Neutrophil (primary cell): ENCODE data around the gene CHST13.

Experiments
- H3K27ac ChIP-seq: fragments of 200-600 bp; sonication (generic); 2 replicates; pipeline ENCODE4 v1.5.1; 2016; ENCODE audit warnings: mild to moderate bottlenecking, moderate library complexity
- H3K27me3 ChIP-seq: fragments of 200-600 bp; sonication (generic); 2 replicates; pipeline ENCODE4 v1.6.0; 2016; ENCODE audit warnings: mild to moderate bottlenecking
- H3K36me3 ChIP-seq: fragments of 200-600 bp; sonication (generic); 2 replicates; pipeline ENCODE4 v1.5.1; 2017
- H3K4me1 ChIP-seq, 2 experiments: fragments of 200-600 bp in 1 of 2; sonication (generic) in 1 of 2; 1 replicate in 1 of 2; 2 replicates in 1 of 2; pipeline versions ENCODE4 v1.5.1 to v1.6.1; 2013 to 2016; ENCODE audit warnings: low read depth in 1 of 2, low read length in 1 of 2, mild to moderate bottlenecking in 1 of 2, moderate library complexity in 1 of 2; ENCODE audit not compliant: control insufficient read depth in 1 of 2, insufficient read depth in 1 of 2
- H3K4me3 ChIP-seq, 2 experiments: fragments of 200-600 bp in 1 of 2; sonication (generic) in 1 of 2; 1 replicate in 1 of 2; 2 replicates in 1 of 2; pipeline ENCODE4 v1.5.1; 2013 to 2016; ENCODE audit warnings: low read depth in 1 of 2, low read length in 1 of 2, mild to moderate bottlenecking in 1 of 2, moderate library complexity in 1 of 2
- H3K9me3 ChIP-seq: fragments of 200-600 bp; sonication (generic); 2 replicates; pipeline ENCODE4 v1.5.1; 2016
- TF ChIP-seq, protein P1 (sequence below): fragments of 200-600 bp; sonication (generic); IDR thresholded peaks from 2 replicates; pipeline ENCODE4 v1.5.1; 2016; ENCODE audit warnings: antibody characterized with exemption

CHST13 gene

DNA sequence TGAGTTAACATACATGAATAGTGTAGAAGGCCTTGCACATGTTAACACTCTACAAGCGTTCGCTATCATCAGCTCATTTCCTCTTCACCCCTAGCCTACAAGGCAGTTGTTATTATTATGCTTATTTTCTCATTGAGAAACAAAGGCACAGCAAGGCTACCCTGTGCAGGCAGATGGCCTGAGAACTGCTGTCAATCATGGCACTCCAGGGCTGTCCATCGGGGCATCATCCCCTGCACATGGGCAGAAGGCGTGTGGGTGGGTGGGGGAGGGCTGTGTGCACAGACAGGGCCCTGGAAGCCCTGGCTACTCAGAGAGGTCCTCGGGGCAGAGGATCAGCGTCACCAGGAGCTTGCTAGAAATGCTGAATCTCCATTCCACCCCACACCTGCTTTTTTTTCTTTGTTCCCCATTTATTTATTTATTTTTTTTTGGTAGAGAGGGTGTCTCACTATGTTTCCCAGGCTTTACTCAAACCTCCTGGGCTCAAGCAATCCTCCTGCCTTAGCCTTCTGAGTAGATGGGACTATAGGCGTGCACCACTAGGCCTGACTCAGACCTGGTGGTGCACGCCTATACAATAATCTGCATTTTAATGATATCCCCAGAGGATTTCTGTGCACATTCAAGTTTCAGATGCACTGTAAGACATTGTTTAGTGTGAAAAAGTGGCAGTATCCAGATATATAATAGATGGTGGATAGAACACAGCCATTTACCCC lies 38.6 kb upstream of the CHST13 start:
- H3K4me3 ChIP-seq, result no peak overlapping the region
- TF ChIP-seq, protein P1, sequence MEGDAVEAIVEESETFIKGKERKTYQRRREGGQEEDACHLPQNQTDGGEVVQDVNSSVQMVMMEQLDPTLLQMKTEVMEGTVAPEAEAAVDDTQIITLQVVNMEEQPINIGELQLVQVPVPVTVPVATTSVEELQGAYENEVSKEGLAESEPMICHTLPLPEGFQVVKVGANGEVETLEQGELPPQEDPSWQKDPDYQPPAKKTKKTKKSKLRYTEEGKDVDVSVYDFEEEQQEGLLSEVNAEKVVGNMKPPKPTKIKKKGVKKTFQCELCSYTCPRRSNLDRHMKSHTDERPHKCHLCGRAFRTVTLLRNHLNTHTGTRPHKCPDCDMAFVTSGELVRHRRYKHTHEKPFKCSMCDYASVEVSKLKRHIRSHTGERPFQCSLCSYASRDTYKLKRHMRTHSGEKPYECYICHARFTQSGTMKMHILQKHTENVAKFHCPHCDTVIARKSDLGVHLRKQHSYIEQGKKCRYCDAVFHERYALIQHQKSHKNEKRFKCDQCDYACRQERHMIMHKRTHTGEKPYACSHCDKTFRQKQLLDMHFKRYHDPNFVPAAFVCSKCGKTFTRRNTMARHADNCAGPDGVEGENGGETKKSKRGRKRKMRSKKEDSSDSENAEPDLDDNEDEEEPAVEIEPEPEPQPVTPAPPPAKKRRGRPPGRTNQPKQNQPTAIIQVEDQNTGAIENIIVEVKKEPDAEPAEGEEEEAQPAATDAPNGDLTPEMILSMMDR, result no peak

DNA sequence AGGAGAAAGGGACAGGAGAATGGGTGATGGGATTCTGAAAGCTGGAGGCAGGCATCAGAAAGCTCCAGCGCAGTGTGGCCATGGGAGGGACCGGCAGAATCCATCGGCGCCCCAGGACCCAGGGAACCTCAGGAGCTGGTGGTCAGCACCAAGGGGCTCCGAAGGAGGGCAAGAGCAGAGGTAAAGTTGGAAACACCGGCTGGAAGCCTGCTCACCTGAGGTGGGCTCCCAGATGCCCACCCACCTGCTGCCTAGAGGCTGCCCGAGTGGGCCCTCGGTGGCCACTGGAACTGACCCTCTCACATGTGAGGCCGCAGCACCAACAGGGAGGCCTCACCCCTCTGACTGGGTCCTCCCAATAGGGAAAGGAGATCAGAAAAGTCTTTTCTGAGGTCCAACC lies 38.0 kb upstream of the CHST13 start:
- no peaks in the 10 kb centered on the region for H3K27me3 ChIP-seq
- H3K4me1 ChIP-seq, result peaks cover 76 to 78% of the 10 kb centered on the region in 2 experiments
- H3K36me3 ChIP-seq, result no peaks in the 10 kb centered on the region
- H3K9me3 ChIP-seq, result no peaks in the 10 kb centered on the region
- TF ChIP-seq, protein P1, result no peak
- H3K27ac ChIP-seq, result peak overlapping the region; percentile 89
- no peak overlapping the region for H3K4me3 ChIP-seq

More for the DNA sequence above, 38.6 kb upstream of the CHST13 start:
- H3K4me1 ChIP-seq, result peaks cover 70 to 72% of the 10 kb centered on the region in 2 experiments
- no peaks in the 10 kb centered on the region for H3K36me3 ChIP-seq
- no peaks in the 10 kb centered on the region for H3K27me3 ChIP-seq
- H3K9me3 ChIP-seq, result no peaks in the 10 kb centered on the region
- H3K27ac ChIP-seq, result peak overlapping the region; percentile 89

DNA sequence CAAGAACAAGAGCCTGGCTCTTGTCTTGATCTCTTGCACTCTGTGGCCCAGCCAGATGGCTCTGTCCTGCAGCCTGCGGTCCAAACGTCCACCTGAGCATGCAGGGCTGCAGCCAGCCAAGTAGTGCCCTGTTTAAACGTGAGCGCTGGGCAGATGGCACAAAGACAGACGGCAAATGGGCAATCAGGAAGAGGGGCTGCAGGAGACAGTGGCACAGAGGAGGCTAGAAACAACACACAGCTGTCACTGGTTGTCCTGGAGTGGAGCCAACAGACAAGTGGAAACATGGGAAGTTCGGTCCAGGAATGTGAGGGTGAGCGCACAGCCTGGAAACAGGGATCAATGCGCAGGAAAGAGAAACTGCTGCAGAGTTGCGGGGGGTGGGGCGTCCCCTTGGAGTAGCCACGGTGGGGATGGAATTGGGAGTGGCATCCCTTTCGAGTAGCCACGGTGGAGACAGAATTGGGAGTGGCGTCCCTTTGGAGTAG lies 37.6 kb upstream of the CHST13 start:
- TF ChIP-seq, protein P1, result no peak
- no peaks in the 10 kb centered on the region for H3K27me3 ChIP-seq
- H3K4me3 ChIP-seq, result peak overlapping the region in 1 of 2 experiments; percentile 53
- H3K4me1 ChIP-seq, result peaks cover 81 to 83% of the 10 kb centered on the region in 2 experiments
- peak overlapping the region; percentile 89 for H3K27ac ChIP-seq
- H3K36me3 ChIP-seq, result no peaks in the 10 kb centered on the region
- no peaks in the 10 kb centered on the region for H3K9me3 ChIP-seq

DNA sequence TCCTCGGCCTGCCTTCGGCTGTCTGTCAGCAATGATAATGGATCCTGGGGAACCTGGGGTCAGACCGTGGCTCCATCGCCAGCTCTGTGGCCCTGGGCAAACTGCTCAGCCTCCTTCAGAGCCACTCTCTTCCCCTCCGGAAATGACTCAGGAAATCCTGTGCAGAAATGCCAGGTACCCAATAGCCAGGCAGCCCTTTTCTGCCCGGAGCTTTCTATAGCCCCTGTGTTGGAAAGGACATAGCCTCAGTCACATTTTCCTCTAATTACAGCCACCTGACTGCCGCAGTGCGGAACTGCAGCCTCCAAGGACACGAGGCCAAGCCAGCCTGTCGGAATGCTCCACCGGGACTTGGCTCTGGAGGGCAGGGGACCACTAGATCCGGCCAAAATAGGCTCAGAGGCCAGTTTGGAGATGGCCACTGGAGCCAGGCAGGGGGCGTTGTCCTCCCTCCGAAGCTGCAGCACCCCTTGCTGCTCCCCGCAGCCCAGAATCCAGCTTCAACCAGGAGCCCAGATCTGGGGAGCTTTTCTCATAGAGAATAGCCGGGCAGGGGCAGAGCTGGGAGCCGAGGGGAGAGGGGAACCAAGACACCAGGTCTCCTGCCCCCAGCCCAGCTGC lies 36.7 kb upstream of the CHST13 start:
- peaks cover 90 to 91% of the 10 kb centered on the region in 2 experiments for H3K4me1 ChIP-seq
- H3K4me3 ChIP-seq, result peak overlapping the region; percentile 51 to 53
- TF ChIP-seq, protein P1, result peak; percentile 36
- H3K36me3 ChIP-seq, result no peaks in the 10 kb centered on the region
- no peaks in the 10 kb centered on the region for H3K27me3 ChIP-seq
- no peaks in the 10 kb centered on the region for H3K9me3 ChIP-seq
- H3K27ac ChIP-seq, result peak overlapping the region; percentile 89

GRCh38 chr3:126488185-126488584 lies 35.8 kb upstream of the CHST13 start:
- Histone ChIP-seq H3K27ac (peak overlapping the region; percentile 89), H3K27me3 (no peaks in the 10 kb centered on the region), H3K9me3 (no peaks in the 10 kb centered on the region), H3K36me3 (no peaks in the 10 kb centered on the region), H3K4me1 (peaks cover 90 to 93% of the 10 kb centered on the region in 2 experiments), H3K4me3 (peak overlapping the region in 1 of 2 experiments; percentile 53)
- TF ChIP-seq, protein P1, result no peak
